Vagina (tissue), 2 donors: ENCODE measurements around the gene ZNF415.

Experiments used
- CTCF ChIP-seq, 3 experiments: fragments of 450-650 bp in 2 of 3; fragments of 200-600 bp in 1 of 3; sonication (generic) in 1 of 3; IDR thresholded peaks; one replicate each; pipeline ENCODE4 v1.5.1; 2017 to 2019; ENCODE audit warnings: antibody characterized with exemption in 3 of 3, mild to moderate bottlenecking in 2 of 3, moderate library complexity in 2 of 3
- POLR2A ChIP-seq, 2 donors: fragments of 450-650 bp; IDR thresholded peaks; one replicate each; pipeline ENCODE4 v1.6.1; 2017; ENCODE audit warnings: antibody characterized with exemption in 2 of 2, mild to moderate bottlenecking in 2 of 2, moderate library complexity in 2 of 2

DNA sequence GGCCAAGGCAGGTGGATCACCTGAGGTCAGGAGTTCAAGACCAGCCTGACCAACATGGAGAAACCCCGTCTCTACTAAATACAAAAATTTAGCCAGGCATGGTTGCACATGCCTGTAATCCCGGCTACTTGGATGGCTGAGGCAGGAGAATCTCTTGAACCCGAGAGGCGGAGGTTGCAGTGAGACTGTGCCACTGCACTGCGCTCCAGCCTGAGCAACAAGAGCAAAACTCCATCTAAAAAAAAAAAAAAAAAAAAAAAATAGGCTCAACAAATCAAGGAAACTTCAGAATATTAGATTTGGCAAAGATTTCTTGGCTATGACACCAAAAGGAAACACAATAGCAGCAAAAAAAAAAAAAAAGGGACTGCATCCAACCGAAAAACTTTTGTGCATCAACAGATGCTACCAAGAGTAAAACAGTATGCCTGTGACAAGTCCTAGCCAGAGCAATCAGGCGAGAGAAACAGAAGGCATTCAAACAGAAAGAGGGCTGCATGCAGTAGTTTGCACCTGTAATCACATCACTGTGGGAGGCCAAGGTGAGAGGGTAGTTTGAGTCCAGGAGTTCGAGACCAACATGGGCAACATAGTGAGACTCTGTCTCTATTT, 53.3 kb downstream of the ZNF415 start:
- TF ChIP-seq POLR2A (IDR thresholded peaks at IDR 0.05) = no peak
- no peak for TF ChIP-seq CTCF (IDR thresholded peaks at IDR 0.05)
